HepG2 (cell line): ENCODE results near the gene ELP4. TPM values are rescaled to one million over a fixed set of nuclear protein-coding genes. Genes with fewer than 3 reads are reported as not detected.

Experiments
- ATAC-seq: fragments of 200-7000 bp; cut with Tn5 transposase; 3 replicates; pipeline ENCODE4 v1.9.1; 2020; ENCODE audit warnings: mild to moderate bottlenecking, moderate library complexity
- BruUV-seq: library from RNA; stranded (reverse); fragments of 400-500 nt; replicated peaks from 2 replicates; lab custom pipeline; 2021; lab: Mats Ljungman, UMichigan
- CTCF ChIA-PET: fragments of 300-600 bp; formaldehyde crosslinking; extraction: SDS; loops from one replicate; lab custom pipeline; 2021; ENCODE audit warnings: low total read pairs, inconsistent platforms, low intra/inter-chr PET ratio; lab: Yijun Ruan, JAX
- POLR2A ChIA-PET: fragments of 350-600 bp; sonication (Branson Sonifier 250); formaldehyde crosslinking; loops from one replicate; lab custom pipeline; 2020; ENCODE audit warnings: antibody characterized with exemption, inconsistent platforms; lab: Yijun Ruan, JAX
- DNase-seq: peaks from one replicate; pipeline ENCODE4 v3.0.0-alpha.2; 2015; ENCODE audit warnings: low spot score
- FAIRE-seq: peaks from 3 replicates; lab custom pipeline; 2011; peaks lifted over from hg19 to GRCh38; lab: Jason Lieb, UNC
- H2AFZ ChIP-seq: one replicate; pipeline ENCODE4 v1.6.1; 2011; ENCODE audit warnings: low read length, inconsistent platforms
- H3K27ac ChIP-seq: fragments of 300-600 bp; 3 replicates; pipeline ENCODE4 v1.8.0; 2011; ENCODE audit warnings: mixed run types, mild to moderate bottlenecking, mixed read lengths, low read length, inconsistent platforms; ENCODE audit not compliant: insufficient read depth; ENCODE audit errors: extremely low read length
- H3K27me3 ChIP-seq, 2 experiments: fragments of 200-600 bp in 1 of 2; 2 replicates in 1 of 2; 3 replicates in 1 of 2; pipeline versions ENCODE4 v1.6.0 to v1.8.0; 2011; ENCODE audit warnings: low read length in 2 of 2, mild to moderate bottlenecking in 2 of 2, moderate library complexity in 2 of 2, inconsistent platforms in 1 of 2; ENCODE audit not compliant: insufficient read depth in 2 of 2, control insufficient read depth in 1 of 2
- H3K36me3 ChIP-seq, 2 experiments: fragments of 200-600 bp in 1 of 2; replicated peaks in 1 of 2; 2 replicates in 1 of 2; 3 replicates in 1 of 2; pipeline versions ENCODE4 v1.5.1 to v1.8.0; 2011; ENCODE audit warnings: low read length in 2 of 2, inconsistent platforms in 1 of 2; ENCODE audit not compliant: insufficient read depth in 2 of 2, control insufficient read depth in 1 of 2
- H3K4me1 ChIP-seq: 2 replicates; pipeline ENCODE4 v1.5.1; 2012; ENCODE audit warnings: low read length, inconsistent platforms; ENCODE audit not compliant: insufficient read depth
- H3K4me2 ChIP-seq: 2 replicates; pipeline ENCODE4 v1.6.0; 2011; ENCODE audit warnings: low read depth, low read length, inconsistent platforms
- H3K4me3 ChIP-seq, 3 experiments: fragments of 200-600 bp in 1 of 3; sonication (generic), shearing (Covaris generic) in 1 of 3; replicated peaks in 1 of 3; 2 replicates each; pipeline ENCODE4 v1.5.1; 2011 to 2016; ENCODE audit warnings: low read length in 3 of 3, inconsistent platforms in 2 of 3, low read depth in 2 of 3, mild to moderate bottlenecking in 2 of 3, control low read depth in 1 of 3, mixed read lengths in 1 of 3; ENCODE audit not compliant: insufficient read depth in 1 of 3
- H3K79me2 ChIP-seq: one replicate; pipeline ENCODE4 v1.6.1; 2011; ENCODE audit warnings: low read length, inconsistent platforms; ENCODE audit not compliant: insufficient read depth
- H3K9ac ChIP-seq: 2 replicates; pipeline ENCODE4 v1.6.0; 2011; ENCODE audit warnings: mild to moderate bottlenecking, low read depth, low read length, inconsistent platforms; ENCODE audit not compliant: insufficient read depth
- H3K9me3 ChIP-seq: 2 replicates; pipeline ENCODE4 v1.5.1; 2012; ENCODE audit warnings: mild to moderate bottlenecking, low read length
- H4K20me1 ChIP-seq: 2 replicates; pipeline ENCODE4 v1.6.0; 2011; ENCODE audit warnings: inconsistent platforms, mild to moderate bottlenecking, low read length, moderate library complexity; ENCODE audit not compliant: insufficient read depth
- CC2D1A ChIP-seq: sonication (generic); formaldehyde crosslinking; IDR thresholded peaks from 2 replicates; pipeline ENCODE4 v1.8.1; 2023; ENCODE audit warnings: mild to moderate bottlenecking, missing genetic modification reagents
- ELF3 ChIP-seq: IDR thresholded peaks from 2 replicates; pipeline ENCODE4 v1.6.1; 2016; ENCODE audit warnings: missing genetic modification reagents, missing compliant biosample characterization
- HINFP ChIP-seq: sonication (generic); formaldehyde crosslinking; IDR thresholded peaks from 2 replicates; pipeline ENCODE4 v1.4.0; 2020; ENCODE audit warnings: low read depth, mild to moderate bottlenecking, missing genetic modification reagents
- POLR2A ChIP-seq, 2 experiments: IDR thresholded peaks; 2 replicates each; pipeline ENCODE4 v1.6.1; 2011; ENCODE audit warnings: low read depth in 2 of 2, low read length in 2 of 2, mild to moderate bottlenecking in 1 of 2, moderate library complexity in 1 of 2; ENCODE audit not compliant: insufficient read depth in 1 of 2
- SP4 ChIP-seq: sonication (generic); formaldehyde crosslinking; IDR thresholded peaks from 2 replicates; pipeline ENCODE4 v1.8.1; 2023; ENCODE audit warnings: mild to moderate bottlenecking, missing genetic modification reagents
- TARDBP ChIP-seq: sonication (generic); formaldehyde crosslinking; IDR thresholded peaks from 2 replicates; pipeline ENCODE4 v1.8.0; 2022; ENCODE audit warnings: mild to moderate bottlenecking, missing genetic modification reagents
- TRIM24 ChIP-seq: sonication (generic); formaldehyde crosslinking; IDR thresholded peaks from 2 replicates; pipeline ENCODE4 v1.8.0; 2022; ENCODE audit warnings: mild to moderate bottlenecking, missing genetic modification reagents
- ZFP90 ChIP-seq: sonication (generic); formaldehyde crosslinking; IDR thresholded peaks from 2 replicates; pipeline ENCODE4 v1.8.0; 2022; ENCODE audit warnings: missing genetic modification reagents, mild to moderate bottlenecking, inconsistent platforms, borderline replicate concordance
- ZNF180 ChIP-seq: sonication (generic); formaldehyde crosslinking; IDR thresholded peaks from 2 replicates; pipeline ENCODE4 v1.4.0; 2020; ENCODE audit warnings: low read depth, missing genetic modification reagents, borderline replicate concordance
- WGBS: methylation state at CpG from one replicate; pipeline ENCODE4 v1.1.6; 2017; ENCODE audit warnings: low lambda C conversion rate; 5-methylcytosine and 5-hydroxymethylcytosine counted together
- in situ Hi-C: cut with HindIII; loops from 2 replicates; pipeline ENCODE4 v1.10.0; 2017; ENCODE audit warnings: low pct_unique_long_range_greater_than_20kb; ENCODE audit not compliant: extremely low pct_ligation_motif_present
- intact Hi-C: fragments of 100-400 bp; cut with micrococcal nuclease; formaldehyde crosslinking; loops from one replicate; pipeline ENCODE4 v1.10.0; 2022; ENCODE audit not compliant: unreplicated experiment
- polyA plus RNA-seq, 8 experiments: library from polyadenylated mRNA; depleted of rRNA in 3 of 8; stranded (reverse) in 7 of 8; unstranded in 1 of 8; fragments of >200 nt; fragmentation: Illumina TruSeq in 4 of 8; extraction: Trizol in 4 of 8; gene quantifications; 2 replicates each; pipeline versions ENCODE4 v1.2.1 to v1.2.3, GENCODE V29; 2011 to 2016; ENCODE audit warnings: low read depth in 4 of 8, missing spikeins in 1 of 8, mixed read lengths in 1 of 8; ENCODE audit not compliant: insufficient read depth in 1 of 8
- total RNA-seq, 5 experiments: library from RNA; depleted of rRNA; stranded (reverse); fragments of >200 nt; fragmentation: Illumina TruSeq; extraction: Trizol; gene quantifications; 2 replicates each; pipeline ENCODE4 v1.2.3, GENCODE V29; 2016; ENCODE audit warnings: low read depth in 1 of 5
- TF ChIP-seq, protein P1 (sequence below): sonication (generic); formaldehyde crosslinking; IDR thresholded peaks from 2 replicates; pipeline ENCODE4 v1.5.0; 2020; ENCODE audit warnings: missing genetic modification reagents, mild to moderate bottlenecking, borderline replicate concordance
- TF ChIP-seq, protein P2 (sequence below): sonication (generic); formaldehyde crosslinking; conservative IDR thresholded peaks from 2 replicates; pipeline ENCODE4 v1.4.0; 2020; ENCODE audit warnings: missing genetic modification reagents
- TF ChIP-seq, protein P3 (sequence below): fragments of 450-650 bp; IDR thresholded peaks from 2 replicates; pipeline ENCODE4 v1.6.1; 2016
- TF ChIP-seq, protein P4 (sequence below): sonication (generic); formaldehyde crosslinking; conservative IDR thresholded peaks from 2 replicates; pipeline ENCODE4 v1.8.0; 2022; ENCODE audit warnings: missing genetic modification reagents
- TF ChIP-seq, protein P5 (sequence below): sonication (generic); formaldehyde crosslinking; IDR thresholded peaks from 2 replicates; pipeline ENCODE4 v1.4.0; 2020; ENCODE audit warnings: missing genetic modification reagents

ELP4 gene
- total and polyA plus RNA-seq, 2 of the 13 experiments (the other 11 are each of a cell fraction or from before 2014, with no cell fraction given): 12.8 to 19.1 TPM

- H3K4me3 ChIP-seq: no peak overlapping the region
- H2AFZ ChIP-seq: no peak overlapping the region
- no peaks in the 10 kb centered on the region for H3K36me3 ChIP-seq
- H3K4me2 ChIP-seq: no peak overlapping the region
- DNase-seq: no peak
- POLR2A ChIA-PET: no interaction called here
- no peak overlapping the region for H3K27ac ChIP-seq
- in situ Hi-C loops (no loop called here), intact Hi-C loops (no loop called here)
- H3K79me2 ChIP-seq: no peaks in the 10 kb centered on the region
- H3K27me3 ChIP-seq: peaks cover 4 to 40% of the 10 kb centered on the region in 2 experiments
- WGBS: 2% methylated on average over 4 of the region's 4 CpGs
- H4K20me1 ChIP-seq: no peaks in the 10 kb centered on the region; the same call in 1 of the 2 replicates
- CTCF ChIA-PET: no interaction called here
- no TSS peak for BruUV-seq
- ATAC-seq: no peak
- H3K9ac ChIP-seq: no peak overlapping the region
- H3K4me1 ChIP-seq: 0 out of 2 replicates have a peak, but pooled peaks cover 8% of the 10 kb centered on the region
- no peaks in the 10 kb centered on the region for H3K9me3 ChIP-seq
- no peak for FAIRE-seq
- TF ChIP-seq CC2D1A: no peak
- TF ChIP-seq, protein P1, sequence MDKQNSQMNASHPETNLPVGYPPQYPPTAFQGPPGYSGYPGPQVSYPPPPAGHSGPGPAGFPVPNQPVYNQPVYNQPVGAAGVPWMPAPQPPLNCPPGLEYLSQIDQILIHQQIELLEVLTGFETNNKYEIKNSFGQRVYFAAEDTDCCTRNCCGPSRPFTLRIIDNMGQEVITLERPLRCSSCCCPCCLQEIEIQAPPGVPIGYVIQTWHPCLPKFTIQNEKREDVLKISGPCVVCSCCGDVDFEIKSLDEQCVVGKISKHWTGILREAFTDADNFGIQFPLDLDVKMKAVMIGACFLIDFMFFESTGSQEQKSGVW (CRISPR knock-in tag): no peak
- no peak for TF ChIP-seq TRIM24 (CRISPR knock-in tag)
- no peak for TF ChIP-seq ELF3 (CRISPR knock-in tag)
- TF ChIP-seq, protein P2, sequence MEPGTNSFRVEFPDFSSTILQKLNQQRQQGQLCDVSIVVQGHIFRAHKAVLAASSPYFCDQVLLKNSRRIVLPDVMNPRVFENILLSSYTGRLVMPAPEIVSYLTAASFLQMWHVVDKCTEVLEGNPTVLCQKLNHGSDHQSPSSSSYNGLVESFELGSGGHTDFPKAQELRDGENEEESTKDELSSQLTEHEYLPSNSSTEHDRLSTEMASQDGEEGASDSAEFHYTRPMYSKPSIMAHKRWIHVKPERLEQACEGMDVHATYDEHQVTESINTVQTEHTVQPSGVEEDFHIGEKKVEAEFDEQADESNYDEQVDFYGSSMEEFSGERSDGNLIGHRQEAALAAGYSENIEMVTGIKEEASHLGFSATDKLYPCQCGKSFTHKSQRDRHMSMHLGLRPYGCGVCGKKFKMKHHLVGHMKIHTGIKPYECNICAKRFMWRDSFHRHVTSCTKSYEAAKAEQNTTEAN (CRISPR knock-in tag): no peak
- TF ChIP-seq, protein P3, sequence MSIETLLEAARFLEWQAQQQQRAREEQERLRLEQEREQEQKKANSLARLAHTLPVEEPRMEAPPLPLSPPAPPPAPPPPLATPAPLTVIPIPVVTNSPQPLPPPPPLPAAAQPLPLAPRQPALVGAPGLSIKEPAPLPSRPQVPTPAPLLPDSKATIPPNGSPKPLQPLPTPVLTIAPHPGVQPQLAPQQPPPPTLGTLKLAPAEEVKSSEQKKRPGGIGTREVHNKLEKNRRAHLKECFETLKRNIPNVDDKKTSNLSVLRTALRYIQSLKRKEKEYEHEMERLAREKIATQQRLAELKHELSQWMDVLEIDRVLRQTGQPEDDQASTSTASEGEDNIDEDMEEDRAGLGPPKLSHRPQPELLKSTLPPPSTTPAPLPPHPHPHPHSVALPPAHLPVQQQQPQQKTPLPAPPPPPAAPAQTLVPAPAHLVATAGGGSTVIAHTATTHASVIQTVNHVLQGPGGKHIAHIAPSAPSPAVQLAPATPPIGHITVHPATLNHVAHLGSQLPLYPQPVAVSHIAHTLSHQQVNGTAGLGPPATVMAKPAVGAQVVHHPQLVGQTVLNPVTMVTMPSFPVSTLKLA: no peak
- no peak for TF ChIP-seq SP4 (CRISPR knock-in tag)
- TF ChIP-seq, protein P4, sequence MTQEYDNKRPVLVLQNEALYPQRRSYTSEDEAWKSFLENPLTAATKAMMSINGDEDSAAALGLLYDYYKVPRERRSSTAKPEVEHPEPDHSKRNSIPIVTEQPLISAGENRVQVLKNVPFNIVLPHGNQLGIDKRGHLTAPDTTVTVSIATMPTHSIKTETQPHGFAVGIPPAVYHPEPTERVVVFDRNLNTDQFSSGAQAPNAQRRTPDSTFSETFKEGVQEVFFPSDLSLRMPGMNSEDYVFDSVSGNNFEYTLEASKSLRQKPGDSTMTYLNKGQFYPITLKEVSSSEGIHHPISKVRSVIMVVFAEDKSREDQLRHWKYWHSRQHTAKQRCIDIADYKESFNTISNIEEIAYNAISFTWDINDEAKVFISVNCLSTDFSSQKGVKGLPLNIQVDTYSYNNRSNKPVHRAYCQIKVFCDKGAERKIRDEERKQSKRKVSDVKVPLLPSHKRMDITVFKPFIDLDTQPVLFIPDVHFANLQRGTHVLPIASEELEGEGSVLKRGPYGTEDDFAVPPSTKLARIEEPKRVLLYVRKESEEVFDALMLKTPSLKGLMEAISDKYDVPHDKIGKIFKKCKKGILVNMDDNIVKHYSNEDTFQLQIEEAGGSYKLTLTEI: no peak
- no peak for TF ChIP-seq ZNF180 (CRISPR knock-in tag)
- TF ChIP-seq, protein P5, sequence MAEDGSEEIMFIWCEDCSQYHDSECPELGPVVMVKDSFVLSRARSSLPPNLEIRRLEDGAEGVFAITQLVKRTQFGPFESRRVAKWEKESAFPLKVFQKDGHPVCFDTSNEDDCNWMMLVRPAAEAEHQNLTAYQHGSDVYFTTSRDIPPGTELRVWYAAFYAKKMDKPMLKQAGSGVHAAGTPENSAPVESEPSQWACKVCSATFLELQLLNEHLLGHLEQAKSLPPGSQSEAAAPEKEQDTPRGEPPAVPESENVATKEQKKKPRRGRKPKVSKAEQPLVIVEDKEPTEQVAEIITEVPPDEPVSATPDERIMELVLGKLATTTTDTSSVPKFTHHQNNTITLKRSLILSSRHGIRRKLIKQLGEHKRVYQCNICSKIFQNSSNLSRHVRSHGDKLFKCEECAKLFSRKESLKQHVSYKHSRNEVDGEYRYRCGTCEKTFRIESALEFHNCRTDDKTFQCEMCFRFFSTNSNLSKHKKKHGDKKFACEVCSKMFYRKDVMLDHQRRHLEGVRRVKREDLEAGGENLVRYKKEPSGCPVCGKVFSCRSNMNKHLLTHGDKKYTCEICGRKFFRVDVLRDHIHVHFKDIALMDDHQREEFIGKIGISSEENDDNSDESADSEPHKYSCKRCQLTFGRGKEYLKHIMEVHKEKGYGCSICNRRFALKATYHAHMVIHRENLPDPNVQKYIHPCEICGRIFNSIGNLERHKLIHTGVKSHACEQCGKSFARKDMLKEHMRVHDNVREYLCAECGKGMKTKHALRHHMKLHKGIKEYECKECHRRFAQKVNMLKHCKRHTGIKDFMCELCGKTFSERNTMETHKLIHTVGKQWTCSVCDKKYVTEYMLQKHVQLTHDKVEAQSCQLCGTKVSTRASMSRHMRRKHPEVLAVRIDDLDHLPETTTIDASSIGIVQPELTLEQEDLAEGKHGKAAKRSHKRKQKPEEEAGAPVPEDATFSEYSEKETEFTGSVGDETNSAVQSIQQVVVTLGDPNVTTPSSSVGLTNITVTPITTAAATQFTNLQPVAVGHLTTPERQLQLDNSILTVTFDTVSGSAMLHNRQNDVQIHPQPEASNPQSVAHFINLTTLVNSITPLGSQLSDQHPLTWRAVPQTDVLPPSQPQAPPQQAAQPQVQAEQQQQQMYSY (CRISPR knock-in tag): no peak
- TF ChIP-seq HINFP (CRISPR knock-in tag): no peak
- TF ChIP-seq ZFP90: no peak
- no peak for TF ChIP-seq POLR2A (IDR thresholded peaks at IDR 0.05; ENCODE audit: insufficient read depth in 1 of 2, low read depth in 2 of 2, low read length in 2 of 2)
- no peak for TF ChIP-seq TARDBP (CRISPR knock-in tag)
Measured at GRCh38 chr11:31830406-31830805, 320.8 kb downstream of the ELP4 start.
